Stimulated activated naive B cell treated with anti-CD40 and anti-IgM and Interleukin-4, amounts not matched to agents 10 μg/mL and 1 μg/mL and 100 μg/mL, for 72 hours (primary cell): ENCODE measurements around the gene EDC3.
A peak's percentile ranks its signal among the peaks of the same experiment; 100 is the strongest.
"Not testable (repeated sequence)": the region's sequence is repeated elsewhere in the genome, so short reads cannot be mapped to it uniquely, and the experiment has no call there.

Experiments used
- ATAC-seq, 2 donors: fragments of 150-1000 bp; cut with Tn5 transposase; replicated peaks; 2 replicates each; pipeline ENCODE4 v1.10.0; 2021; ENCODE audit warnings: moderate library complexity in 1 of 2
- DNase-seq: peaks from one replicate; pipeline ENCODE4 v3.0.0; 2021
- H3K27ac Mint-ChIP-seq: one replicate; pipeline ENCODE4 v1.8.0; 2022; ENCODE audit warnings: mild to moderate bottlenecking, mixed read lengths
- H3K27me3 Mint-ChIP-seq, 2 donors: one replicate each; pipeline ENCODE4 v1.8.0; 2022; ENCODE audit warnings: mixed read lengths in 2 of 2
- H3K36me3 Mint-ChIP-seq, 2 donors: one replicate each; pipeline ENCODE4 v1.8.0; 2022; ENCODE audit warnings: mixed read lengths in 2 of 2, mild to moderate bottlenecking in 1 of 2
- H3K4me1 Mint-ChIP-seq, 2 donors: one replicate each; pipeline ENCODE4 v1.8.0; 2022; ENCODE audit warnings: mixed read lengths in 2 of 2, mild to moderate bottlenecking in 1 of 2
- H3K4me3 Mint-ChIP-seq, 2 donors: one replicate each; pipeline ENCODE4 v1.8.0; 2022; ENCODE audit warnings: mild to moderate bottlenecking in 2 of 2, mixed read lengths in 2 of 2, moderate library complexity in 1 of 2
- H3K9me3 Mint-ChIP-seq, 2 donors: one replicate each; pipeline ENCODE4 v1.8.0; 2022; ENCODE audit warnings: mixed read lengths in 2 of 2, mild to moderate bottlenecking in 1 of 2

The EDC3 gene

DNA sequence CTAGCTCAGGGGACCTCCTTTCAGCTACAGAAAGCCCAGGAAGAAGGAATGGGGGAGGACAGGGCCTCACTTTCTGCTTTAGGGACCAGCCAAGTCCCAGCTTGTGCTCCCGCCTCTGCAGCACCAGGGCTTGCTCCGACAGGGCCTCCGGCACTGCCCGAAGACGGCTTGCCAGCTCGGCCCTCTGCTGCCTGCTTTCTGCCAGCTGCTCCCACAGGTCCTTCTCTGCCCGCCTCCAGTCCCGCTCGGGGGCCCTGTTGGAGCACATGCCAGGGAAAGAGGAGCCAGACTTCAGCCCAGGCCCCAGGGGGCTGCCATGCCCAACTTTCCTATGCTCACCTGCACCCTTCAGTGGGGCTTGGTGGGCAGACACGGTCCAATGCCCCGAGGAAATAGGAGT lies 84.5 kb downstream of the EDC3 start:
- Mint-ChIP-seq H3K4me3 (no peak overlapping the region), H3K4me1 (peaks cover 0 to 2% of the 10 kb centered on the region in 2 donors), H3K27me3 (no peaks in the 10 kb centered on the region), H3K9me3 (no peaks in the 10 kb centered on the region), H3K27ac (no peak overlapping the region), H3K36me3 (peaks cover under 1 to 1% of the 10 kb centered on the region in 2 donors)
- no peak for ATAC-seq
- no peak for DNase-seq

DNA sequence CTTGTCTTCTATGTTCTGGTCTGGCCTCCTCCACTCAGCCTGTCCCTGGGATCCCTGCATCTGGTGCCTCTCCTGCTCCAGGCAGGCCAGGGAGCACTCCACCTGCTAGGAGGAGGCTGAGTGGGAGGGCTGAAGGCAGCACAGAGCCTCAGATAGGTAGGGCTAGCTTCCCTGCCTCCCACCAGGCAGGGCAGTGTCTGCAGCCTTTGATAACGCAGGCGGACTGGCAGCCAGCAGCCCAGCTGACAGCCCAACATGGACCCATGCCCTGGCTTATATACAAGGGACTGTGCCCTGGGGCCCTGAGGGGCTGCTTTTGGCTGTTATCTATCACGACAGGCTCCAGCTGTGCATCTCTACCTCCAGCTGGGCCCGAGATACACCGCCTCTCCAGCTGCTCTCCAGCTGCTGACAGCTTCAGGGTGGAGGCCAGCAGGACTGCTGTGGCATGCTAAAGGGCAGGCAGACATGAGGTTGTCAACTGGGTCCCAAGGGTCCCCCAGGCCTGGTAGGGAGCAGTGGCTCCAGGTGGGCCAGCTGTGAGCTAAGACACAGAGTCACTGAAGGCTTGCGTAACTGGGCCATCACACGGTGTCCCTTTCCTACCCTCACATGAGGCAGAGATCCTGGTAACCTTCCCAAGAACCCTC lies 85.4 kb downstream of the EDC3 start:
- Mint-ChIP-seq H3K36me3 (no peaks in the 10 kb centered on the region), H3K4me1 (no peaks in the 10 kb centered on the region), H3K9me3 (no peaks in the 10 kb centered on the region), H3K27me3 (no peaks in the 10 kb centered on the region), H3K27ac (no peak overlapping the region), H3K4me3 (no peak overlapping the region)
- no peak for ATAC-seq
- no peak for DNase-seq

DNA sequence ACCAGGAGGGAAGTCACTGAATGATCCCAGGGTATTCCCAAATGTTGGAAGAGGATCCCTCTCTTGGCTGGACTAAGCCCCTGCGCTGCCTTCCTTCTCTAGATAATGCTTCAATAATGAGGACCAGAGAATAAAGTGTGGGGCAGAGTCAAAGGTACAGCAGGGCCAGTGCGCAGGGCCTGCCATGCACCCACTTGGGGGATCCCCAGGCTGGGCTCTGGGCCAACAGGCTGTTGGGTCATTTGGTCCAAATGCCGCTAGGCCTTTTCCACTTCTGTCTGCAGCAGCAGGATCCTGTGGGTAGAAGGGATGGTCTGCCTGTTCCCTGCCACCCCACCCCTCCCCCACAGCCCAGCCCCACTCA lies 85.9 kb downstream of the EDC3 start:
- no peaks in the 10 kb centered on the region for H3K27me3 Mint-ChIP-seq
- ATAC-seq: no peak

DNA sequence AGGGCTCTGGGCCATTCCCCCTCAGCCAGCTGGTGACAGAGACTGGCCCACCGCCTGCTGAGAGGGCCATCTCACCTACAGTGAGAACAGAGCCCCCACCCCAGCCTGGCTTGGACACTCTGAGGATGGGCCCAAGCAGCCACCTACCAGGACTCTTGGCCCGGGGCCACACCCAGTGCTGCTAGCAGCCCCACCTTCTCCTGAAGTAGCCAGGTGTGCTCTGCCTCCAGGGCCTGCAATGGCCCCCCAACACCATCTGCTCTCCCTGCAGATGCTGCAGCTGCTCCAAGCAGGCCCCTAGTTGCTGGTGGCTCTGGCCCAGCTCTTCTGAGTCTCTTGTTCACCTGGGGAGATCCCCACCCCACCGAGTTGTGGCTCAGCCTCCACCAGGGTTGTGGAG lies 87.0 kb downstream of the EDC3 start:
- Mint-ChIP-seq H3K4me3 (no peak overlapping the region), H3K9me3 (no peaks in the 10 kb centered on the region), H3K27ac (no peak overlapping the region), H3K27me3 (no peaks in the 10 kb centered on the region), H3K36me3 (no peaks in the 10 kb centered on the region), H3K4me1 (no peaks in the 10 kb centered on the region)
- ATAC-seq (no peak), DNase-seq (no peak)

More for the DNA sequence above, 85.9 kb downstream of the EDC3 start:
- no peak for DNase-seq
- H3K4me1 Mint-ChIP-seq: no peaks in the 10 kb centered on the region
- no peak overlapping the region for H3K4me3 Mint-ChIP-seq
- no peaks in the 10 kb centered on the region for H3K9me3 Mint-ChIP-seq
- no peaks in the 10 kb centered on the region for H3K36me3 Mint-ChIP-seq
- no peak overlapping the region for H3K27ac Mint-ChIP-seq

DNA sequence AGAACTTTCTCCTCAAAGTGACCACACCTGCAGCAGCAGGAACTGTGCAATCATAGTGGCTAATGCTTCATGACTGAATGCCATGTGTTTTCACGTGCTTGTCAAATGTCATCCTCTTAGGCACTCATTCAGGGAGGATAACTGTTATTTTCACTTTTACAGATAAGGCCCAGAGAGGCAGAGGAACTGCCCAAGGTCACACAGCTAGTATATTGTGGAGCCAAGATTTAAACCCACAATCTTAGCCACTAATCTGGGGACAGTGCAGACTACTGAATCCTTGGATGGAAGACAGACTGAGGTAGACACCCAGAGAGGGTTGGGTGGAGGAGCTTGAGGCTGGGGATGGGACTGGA lies 90.1 kb downstream of the EDC3 start:
- ATAC-seq: no peak
- Mint-ChIP-seq H3K27me3 (no peaks in the 10 kb centered on the region), H3K4me1 (peaks cover 0 to 2% of the 10 kb centered on the region in 2 donors), H3K9me3 (no peaks in the 10 kb centered on the region), H3K36me3 (no peaks in the 10 kb centered on the region), H3K4me3 (no peak overlapping the region), H3K27ac (no peak overlapping the region)
- no peak for DNase-seq

DNA sequence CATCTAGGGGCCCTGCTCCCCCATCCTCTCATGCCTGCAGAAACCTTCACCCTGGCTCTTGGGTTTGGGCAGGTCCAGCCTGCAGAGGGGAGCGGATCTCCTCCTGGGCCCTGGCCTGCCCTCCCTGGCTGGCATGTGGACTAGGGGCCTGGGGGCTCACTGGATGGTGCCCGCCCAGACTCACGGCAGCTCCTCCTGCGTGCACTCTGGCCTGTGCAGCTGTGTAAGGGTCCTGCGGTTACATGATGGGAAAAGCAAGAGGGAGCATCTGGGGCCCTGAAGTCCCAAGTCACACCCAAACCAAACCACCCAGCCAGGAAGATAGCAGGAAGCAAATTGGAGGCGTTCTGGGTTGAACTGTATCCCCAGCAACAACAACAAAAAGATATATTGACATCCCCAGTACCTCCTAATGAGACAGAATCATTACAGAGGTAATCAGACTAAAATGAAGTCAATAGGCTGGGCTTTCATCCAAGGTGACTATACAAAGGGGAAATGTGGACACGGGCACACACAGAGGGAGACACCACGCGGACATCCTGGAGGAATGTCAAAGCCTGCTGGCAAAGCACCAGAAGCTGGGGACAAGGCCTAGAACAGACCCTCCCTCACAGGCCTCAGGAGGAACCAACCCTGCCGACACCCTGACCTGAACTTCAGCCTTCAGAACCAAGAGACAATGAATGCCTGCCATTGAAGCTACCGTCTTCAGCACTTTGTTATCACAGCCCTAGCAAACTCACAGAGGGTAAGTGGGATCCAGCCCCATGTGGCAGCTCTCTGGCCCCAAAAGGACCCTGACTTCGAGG lies 90.6 kb downstream of the EDC3 start:
- H3K4me3 Mint-ChIP-seq: no peak overlapping the region
- no peaks in the 10 kb centered on the region for H3K27me3 Mint-ChIP-seq
- ATAC-seq (no peak), DNase-seq (no peak)
- no peaks in the 10 kb centered on the region for H3K36me3 Mint-ChIP-seq
- no peaks in the 10 kb centered on the region for H3K9me3 Mint-ChIP-seq
- H3K27ac Mint-ChIP-seq: peak overlapping the region; percentile 37
- H3K4me1 Mint-ChIP-seq: peaks cover 0 to 2% of the 10 kb centered on the region in 2 donors

DNA sequence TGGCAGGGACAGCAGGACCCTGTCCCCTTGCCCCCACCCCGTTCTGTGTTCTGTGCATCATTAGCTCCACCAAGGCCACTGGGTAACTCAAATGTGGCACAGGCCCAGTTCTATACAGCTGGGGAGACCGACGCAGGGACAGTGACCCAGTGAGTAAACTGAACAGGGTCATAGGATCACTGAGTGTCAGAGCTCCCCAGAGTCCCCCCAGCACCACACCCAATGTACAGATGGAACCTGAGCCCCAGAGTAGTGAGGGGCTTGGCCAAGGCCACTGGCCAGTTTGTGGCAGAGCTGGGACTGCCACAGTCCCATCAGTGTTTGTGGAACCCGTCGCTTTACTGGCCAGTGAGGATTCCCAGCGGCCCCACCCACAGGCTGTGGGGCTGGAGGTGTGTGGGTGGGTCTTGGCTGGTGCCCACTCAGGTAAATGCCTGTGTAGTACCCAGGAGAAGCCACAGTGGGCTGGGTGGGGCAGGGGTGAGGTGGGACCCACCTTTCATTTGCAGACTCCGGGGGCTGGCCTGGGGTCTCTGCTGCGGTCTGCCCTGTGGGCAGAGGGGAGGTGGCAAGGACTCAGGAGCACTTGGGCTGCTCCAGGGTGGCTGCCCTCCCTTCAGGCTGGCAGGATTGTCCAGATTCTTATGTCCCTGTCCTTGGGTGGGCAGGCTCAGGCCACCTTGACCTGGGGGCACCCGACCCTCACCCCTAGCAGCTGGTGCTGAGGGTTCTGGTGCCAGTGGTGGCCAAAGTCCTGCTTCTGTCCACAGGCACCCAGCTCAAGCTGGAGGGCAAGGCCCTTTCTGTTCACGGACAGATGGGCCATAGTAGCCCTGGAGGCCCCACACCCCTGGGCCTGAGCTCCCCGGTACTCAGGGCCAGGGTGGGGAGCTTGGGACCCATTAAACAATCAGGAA lies 91.8 kb downstream of the EDC3 start:
- no peaks in the 10 kb centered on the region for H3K36me3 Mint-ChIP-seq
- no peak overlapping the region for H3K4me3 Mint-ChIP-seq
- H3K4me1 Mint-ChIP-seq: peaks cover 0 to 4% of the 10 kb centered on the region in 2 donors
- no peaks in the 10 kb centered on the region for H3K9me3 Mint-ChIP-seq
- DNase-seq (no peak), ATAC-seq (no peak)
- H3K27me3 Mint-ChIP-seq: no peaks in the 10 kb centered on the region
- H3K27ac Mint-ChIP-seq: no peak overlapping the region

DNA sequence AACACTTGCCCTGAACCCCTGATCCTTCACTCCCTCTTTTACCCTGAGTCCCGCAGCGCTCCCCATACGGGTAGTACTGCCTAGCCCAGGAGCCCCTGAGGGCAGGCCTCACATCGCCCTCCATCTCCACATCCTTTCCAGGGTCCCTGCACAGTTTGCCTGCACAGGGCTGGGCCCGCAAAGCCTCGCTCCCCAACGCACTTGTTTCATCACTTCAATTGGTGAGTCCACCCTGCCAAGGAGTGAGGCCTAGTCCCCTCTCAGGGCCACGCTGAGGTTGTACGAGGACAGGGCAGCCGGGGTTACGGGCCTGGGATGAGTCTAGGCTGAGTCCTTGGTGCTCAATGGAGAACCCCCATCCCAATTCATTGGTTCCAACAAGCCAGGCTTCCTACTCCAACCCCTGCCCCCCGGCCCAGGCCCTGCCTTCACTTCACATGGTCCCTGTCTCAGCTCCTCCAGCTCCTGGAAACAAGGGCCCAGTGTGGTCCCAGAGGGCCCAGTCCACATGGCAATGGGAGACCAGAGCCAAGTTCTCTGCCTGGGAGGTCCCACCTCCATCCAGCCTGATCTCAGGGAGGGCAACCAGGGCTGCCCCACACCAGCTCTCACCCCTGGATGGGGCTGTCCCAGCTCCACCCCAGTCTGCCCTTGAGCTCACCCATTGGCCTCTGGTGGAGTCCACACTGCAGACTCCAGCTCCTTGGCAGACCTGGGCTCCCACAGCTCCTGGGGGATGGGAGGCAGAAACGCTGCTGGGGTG lies 92.6 kb downstream of the EDC3 start:
- DNase-seq (no peak), ATAC-seq (no peak)
- Mint-ChIP-seq H3K4me1 (peaks cover 4 to 6% of the 10 kb centered on the region in 2 donors), H3K27ac (no peak overlapping the region), H3K4me3 (no peak overlapping the region), H3K27me3 (no peaks in the 10 kb centered on the region), H3K36me3 (peaks cover 1 to 3% of the 10 kb centered on the region in 2 donors), H3K9me3 (no peaks in the 10 kb centered on the region)

DNA sequence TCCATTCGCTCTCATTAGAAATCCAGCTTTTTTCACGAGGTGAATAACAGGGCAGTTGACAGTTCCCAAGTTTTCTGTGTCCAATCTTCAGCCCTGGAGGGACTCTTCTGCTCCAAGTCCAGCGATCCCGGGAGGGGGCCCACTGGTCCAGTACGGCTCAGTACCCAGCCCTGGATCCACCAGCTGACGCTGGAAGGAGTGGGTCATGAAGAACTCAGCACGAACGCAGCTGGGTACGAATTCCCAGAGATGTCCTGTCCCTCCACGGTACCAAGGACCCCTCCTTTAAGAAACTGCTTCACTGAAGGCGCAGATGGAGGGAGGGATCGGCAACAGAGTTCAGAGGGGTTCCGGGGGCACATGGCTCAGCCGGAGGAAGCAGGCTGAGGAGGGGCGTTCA lies 96.7 kb downstream of the EDC3 start:
- peak overlapping the region; percentile 83 to 93 for H3K4me3 Mint-ChIP-seq
- H3K27me3 Mint-ChIP-seq: no peaks in the 10 kb centered on the region
- H3K36me3 Mint-ChIP-seq: peaks cover 4 to 27% of the 10 kb centered on the region in 2 donors
- peak overlapping the region; percentile 37 for H3K27ac Mint-ChIP-seq
- no peak for DNase-seq
- H3K4me1 Mint-ChIP-seq: peaks cover 9 to 10% of the 10 kb centered on the region in 2 donors
- no peak for ATAC-seq
- no peaks in the 10 kb centered on the region for H3K9me3 Mint-ChIP-seq

DNA sequence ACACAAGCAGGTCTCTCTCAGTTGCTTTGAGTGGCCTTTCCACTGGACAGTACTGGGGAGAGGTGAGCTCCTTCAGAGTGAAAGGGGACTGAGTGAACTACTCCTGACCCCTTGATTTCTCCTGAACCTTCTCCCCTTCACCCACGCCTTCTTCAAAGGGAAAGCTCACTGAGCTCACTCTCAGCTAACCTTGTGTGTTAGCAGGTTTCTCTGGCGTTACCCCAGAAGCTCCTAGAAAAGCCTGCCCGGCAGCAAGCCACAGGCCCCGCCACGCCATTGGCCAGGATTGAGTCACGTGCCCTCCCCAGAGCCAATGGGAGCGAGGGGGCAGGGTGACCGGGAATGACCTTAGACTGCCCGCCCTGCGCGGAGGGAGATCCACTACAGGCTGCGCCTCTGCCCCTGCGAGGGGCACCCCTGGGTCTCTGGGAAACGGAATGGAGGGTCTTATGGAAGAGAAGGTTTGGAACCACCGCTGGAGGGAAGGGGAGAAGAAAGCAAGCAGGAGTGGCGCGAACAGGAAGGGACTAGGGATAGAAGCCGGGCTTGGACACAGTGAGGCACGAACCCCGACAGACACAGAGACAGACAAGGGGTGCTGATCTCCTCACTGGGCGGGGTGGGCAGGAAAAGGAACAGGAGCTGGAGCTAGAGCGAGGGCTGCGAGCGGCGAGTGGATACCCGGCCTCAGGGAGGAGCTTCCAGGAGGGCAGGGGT lies 97.5 kb downstream of the EDC3 start:
- Mint-ChIP-seq H3K4me3 (peak overlapping the region; percentile 83 to 93), H3K27me3 (no peaks in the 10 kb centered on the region), H3K9me3 (no peaks in the 10 kb centered on the region), H3K27ac (peak overlapping the region; percentile 96), H3K4me1 (peaks cover 9 to 10% of the 10 kb centered on the region in 2 donors), H3K36me3 (peaks cover 4 to 32% of the 10 kb centered on the region in 2 donors)
- DNase-seq (peak; percentile 83), ATAC-seq (peak; percentile 99)

DNA sequence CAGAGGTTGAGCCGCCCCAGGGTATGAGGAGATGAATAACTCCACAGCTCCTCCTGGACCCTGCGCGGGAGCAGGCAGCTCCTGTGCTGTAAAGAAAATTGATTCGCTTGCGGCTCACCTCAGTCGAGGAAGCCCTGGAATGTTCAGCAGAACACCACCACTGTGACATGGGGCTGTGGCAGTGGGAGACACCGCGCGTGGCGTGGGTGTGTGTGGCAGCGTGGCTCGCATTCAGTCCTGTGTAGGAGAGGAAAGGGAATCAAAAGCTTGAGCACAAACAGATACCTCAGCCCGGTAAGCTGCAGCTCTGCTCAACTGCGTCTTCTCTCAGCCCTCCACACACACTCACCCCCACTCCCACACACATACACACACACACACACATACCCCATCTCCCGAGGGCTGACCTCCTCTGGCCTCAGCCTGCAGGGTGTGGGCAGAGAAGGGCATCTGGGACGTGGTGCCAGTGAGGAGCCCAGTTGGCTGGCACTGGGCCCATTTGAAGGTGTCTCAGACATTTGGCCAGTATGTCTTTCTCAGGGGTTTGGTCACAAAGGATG lies 98.6 kb downstream of the EDC3 start:
- not testable (repeated sequence) for H3K4me3 Mint-ChIP-seq, H3K27ac Mint-ChIP-seq, H3K27me3 Mint-ChIP-seq, ATAC-seq, H3K9me3 Mint-ChIP-seq, DNase-seq
- Mint-ChIP-seq H3K36me3 (peaks cover 4 to 40% of the 10 kb centered on the region in 2 donors), H3K4me1 (peaks cover 7 to 10% of the 10 kb centered on the region in 2 donors)

DNA sequence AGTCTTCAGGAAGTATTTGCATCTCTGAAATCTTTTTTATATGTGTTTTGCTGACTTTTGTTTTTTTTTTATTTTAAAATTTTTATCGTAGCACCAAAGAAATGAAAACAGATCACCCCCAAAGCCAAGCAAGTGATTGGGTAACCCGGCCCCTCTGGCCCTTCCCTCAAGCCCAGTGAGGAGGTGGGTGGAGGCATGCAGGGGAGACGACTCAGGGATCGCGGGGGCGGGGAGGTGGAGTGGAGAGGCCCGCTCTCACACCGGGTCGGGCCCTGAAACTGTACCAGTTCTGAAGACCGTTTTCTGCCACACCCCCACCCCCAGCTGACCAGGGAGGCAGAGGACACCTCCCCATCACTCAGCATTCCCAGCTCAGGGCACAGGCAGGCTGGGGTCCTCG lies 99.1 kb downstream of the EDC3 start:
- H3K36me3 Mint-ChIP-seq: peaks cover 4 to 44% of the 10 kb centered on the region in 2 donors
- not testable (repeated sequence) for ATAC-seq, H3K9me3 Mint-ChIP-seq, DNase-seq, H3K27ac Mint-ChIP-seq, H3K27me3 Mint-ChIP-seq, H3K4me3 Mint-ChIP-seq
- H3K4me1 Mint-ChIP-seq: peaks cover 7 to 10% of the 10 kb centered on the region in 2 donors

DNA sequence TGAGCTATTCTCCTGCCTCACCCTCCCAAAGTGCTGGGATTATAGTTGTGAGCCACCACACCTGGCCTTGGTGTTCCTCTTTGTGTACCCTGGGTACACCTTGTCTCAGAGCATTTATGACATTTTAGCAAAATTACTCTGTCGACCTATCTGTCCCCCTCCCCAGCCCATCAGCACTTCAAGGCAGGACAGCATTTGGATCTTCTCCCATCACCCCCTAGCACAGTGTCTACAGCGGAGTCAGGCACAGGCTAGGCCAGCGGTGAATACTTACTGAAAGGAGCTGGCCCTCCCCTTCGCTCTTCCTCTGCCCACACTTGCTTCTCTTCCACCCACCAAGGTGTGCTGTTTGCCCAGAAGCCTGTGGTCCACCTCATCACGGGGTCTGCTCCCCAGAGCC lies 100.6 kb downstream of the EDC3 start:
- ATAC-seq (no peak), DNase-seq (no peak)
- H3K9me3 Mint-ChIP-seq: no peaks in the 10 kb centered on the region
- H3K27ac Mint-ChIP-seq: no peak overlapping the region
- no peak overlapping the region for H3K4me3 Mint-ChIP-seq
- H3K4me1 Mint-ChIP-seq: peaks cover 7 to 10% of the 10 kb centered on the region in 2 donors
- no peaks in the 10 kb centered on the region for H3K27me3 Mint-ChIP-seq
- peaks cover 11 to 46% of the 10 kb centered on the region in 2 donors for H3K36me3 Mint-ChIP-seq
